Testis (tissue), 2 donors: Measurements from ENCODE around the gene CADM1.

Source experiments
- POLR2A ChIP-seq: fragments of 450-650 bp; IDR thresholded peaks from one replicate; pipeline ENCODE4 v1.6.1; 2017; ENCODE audit warnings: antibody characterized with exemption, mild to moderate bottlenecking, moderate library complexity
- TF ChIP-seq, protein P1 (sequence below), 3 experiments: fragments of 450-650 bp in 2 of 3; fragments of 200-600 bp in 1 of 3; sonication (generic) in 1 of 3; IDR thresholded peaks; one replicate each; pipeline ENCODE4 v1.5.1; 2016 to 2019; ENCODE audit warnings: antibody characterized with exemption in 3 of 3, mild to moderate bottlenecking in 2 of 3, moderate library complexity in 1 of 3

DNA sequence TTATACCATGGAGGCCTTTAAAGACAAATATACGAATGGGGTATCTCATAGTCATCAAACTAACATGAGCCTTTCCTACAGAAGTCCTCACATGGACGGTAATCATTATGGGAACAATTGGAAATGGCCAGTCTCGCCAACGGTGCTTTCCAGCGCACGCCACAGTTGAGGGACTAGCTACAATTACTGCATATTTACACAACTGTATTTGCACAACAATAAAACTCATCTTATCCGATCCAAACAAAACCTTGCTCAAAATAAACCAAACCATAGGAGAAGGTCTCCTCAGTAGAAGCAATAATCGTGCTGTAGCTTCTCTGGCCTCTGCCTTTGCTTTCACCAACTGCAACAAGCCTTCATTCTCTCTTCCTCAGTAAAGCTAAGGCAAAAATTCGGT is 5.9 kb downstream of the CADM1 start:
- TF ChIP-seq, protein P1, sequence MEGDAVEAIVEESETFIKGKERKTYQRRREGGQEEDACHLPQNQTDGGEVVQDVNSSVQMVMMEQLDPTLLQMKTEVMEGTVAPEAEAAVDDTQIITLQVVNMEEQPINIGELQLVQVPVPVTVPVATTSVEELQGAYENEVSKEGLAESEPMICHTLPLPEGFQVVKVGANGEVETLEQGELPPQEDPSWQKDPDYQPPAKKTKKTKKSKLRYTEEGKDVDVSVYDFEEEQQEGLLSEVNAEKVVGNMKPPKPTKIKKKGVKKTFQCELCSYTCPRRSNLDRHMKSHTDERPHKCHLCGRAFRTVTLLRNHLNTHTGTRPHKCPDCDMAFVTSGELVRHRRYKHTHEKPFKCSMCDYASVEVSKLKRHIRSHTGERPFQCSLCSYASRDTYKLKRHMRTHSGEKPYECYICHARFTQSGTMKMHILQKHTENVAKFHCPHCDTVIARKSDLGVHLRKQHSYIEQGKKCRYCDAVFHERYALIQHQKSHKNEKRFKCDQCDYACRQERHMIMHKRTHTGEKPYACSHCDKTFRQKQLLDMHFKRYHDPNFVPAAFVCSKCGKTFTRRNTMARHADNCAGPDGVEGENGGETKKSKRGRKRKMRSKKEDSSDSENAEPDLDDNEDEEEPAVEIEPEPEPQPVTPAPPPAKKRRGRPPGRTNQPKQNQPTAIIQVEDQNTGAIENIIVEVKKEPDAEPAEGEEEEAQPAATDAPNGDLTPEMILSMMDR (IDR thresholded peaks at IDR 0.05): no peak
- TF ChIP-seq POLR2A: no peak
